Measurements from ENCODE around the gene RPL41. TPM values are rescaled to one million over a fixed set of nuclear protein-coding genes. Genes with fewer than 3 reads are reported as not detected.
A peak's percentile ranks its signal among the peaks of the same experiment; 100 is the strongest.

RPL41 gene
- total RNA-seq, 1 experiment from 2014 or later = 4,637 TPM

- H3K9ac ChIP-seq (ENCODE audit: extremely low read depth, insufficient read length, low read length) = peak within 1 kb of the TSS; percentile 78
- H4K91ac ChIP-seq (ENCODE audit: insufficient read length, low read depth, low read length) = no peak within 1 kb of the TSS
- H3K14ac ChIP-seq (ENCODE audit: insufficient read depth, low read length) = peak within 1 kb of the TSS; percentile 64; the same call in 1 of the 2 replicates
- Mint-ChIP-seq H3K27me3 (ENCODE audit: low read depth) (no peaks in the 10 kb centered on the region; the same call in 1 of the 2 replicates), H3K9me3 (peaks cover 0 to 3% of the 10 kb centered on the region in 2 experiments; a peak in 1 of 5 replicates), H3K36me3 (ENCODE audit: insufficient read depth in 1 of 3, low read depth in 3 of 3) (peaks cover 38 to 81% (median 66%) of the 10 kb centered on the region in 3 experiments), H3K4me3 (peak within 1 kb of the TSS; percentile 95 to 100), H3K27ac (peak within 1 kb of the TSS; percentile 98 to 100 (median 99)), H3K4me1 (peaks cover 22 to 27% of the 10 kb centered on the region in 2 experiments)
- no peak within 1 kb of the TSS for H4K8ac ChIP-seq (replicated peaks; ENCODE audit: insufficient read length, low read depth, low read length)
- no peak within 1 kb of the TSS for H3K56ac ChIP-seq (ENCODE audit: insufficient read length, low read depth, low read length)
- no peak within 1 kb of the TSS for H3K18ac ChIP-seq (ENCODE audit: insufficient read length, low read depth, low read length)
- no peak within 1 kb of the TSS for H2BK15ac ChIP-seq (ENCODE audit: low read depth, low read length)
- WGBS (ENCODE audit: extremely low coverage, insufficient read length, low lambda C conversion rate) = no CpG with 5 or more reads among the region's 60 CpGs
- H3T11ph ChIP-seq (ENCODE audit: low read length) = no peak within 1 kb of the TSS
- H3K4me2 ChIP-seq (ENCODE audit: insufficient read depth, insufficient read length, low read length) = peak within 1 kb of the TSS; percentile 81
- no peaks in the 10 kb centered on the region for H3K27me3 ChIP-seq (ENCODE audit: insufficient read depth, low read length)
- TF ChIP-seq CTCF (conservative IDR thresholded peaks at IDR 0.05) = no peak
- H4K20me1 ChIP-seq (ENCODE audit: control insufficient read depth, insufficient read depth, insufficient read length) = no peaks in the 10 kb centered on the region
- H2BK20ac ChIP-seq (ENCODE audit: low read depth, low read length, poor library complexity, severe bottlenecking) = no peak within 1 kb of the TSS
- H3K27ac ChIP-seq (ENCODE audit: insufficient read length, low read depth, low read length) = no peak within 1 kb of the TSS
- peaks cover 8% of the 10 kb centered on the region; the same call in 1 of the 2 replicates for H3K4me1 ChIP-seq (ENCODE audit: insufficient read depth, low read length)
- H2AK5ac ChIP-seq (ENCODE audit: insufficient read length, low read length) = no peak within 1 kb of the TSS
- DNase-seq = peak; percentile 100
- H3K23me2 ChIP-seq (ENCODE audit: insufficient read length, low read depth, low read length, poor library complexity, severe bottlenecking) = peaks cover 8% of the 10 kb centered on the region
- no peak within 1 kb of the TSS for H4K5ac ChIP-seq (ENCODE audit: insufficient read length, low read depth, low read length)
- no peak within 1 kb of the TSS for H3K23ac ChIP-seq (ENCODE audit: insufficient read length, low read depth, low read length)
- H3K79me2 ChIP-seq (ENCODE audit: insufficient read depth, low read length) = peaks cover 17% of the 10 kb centered on the region; the same call in 1 of the 2 replicates
- H2BK12ac ChIP-seq (ENCODE audit: insufficient read length, low read depth, low read length) = no peak within 1 kb of the TSS
- H2AFZ ChIP-seq (ENCODE audit: low read length) = no peak within 1 kb of the TSS
- no peak within 1 kb of the TSS for H3K4ac ChIP-seq (ENCODE audit: low read depth, low read length)
- no peak within 1 kb of the TSS for H2BK5ac ChIP-seq (ENCODE audit: insufficient read length, low read length)
- H3K79me1 ChIP-seq (ENCODE audit: insufficient read depth, low read depth, low read length, poor library complexity, severe bottlenecking) = no peaks in the 10 kb centered on the region
- no peak within 1 kb of the TSS for H2BK120ac ChIP-seq (ENCODE audit: low read depth, low read length, poor library complexity, severe bottlenecking)
- no peaks in the 10 kb centered on the region for H3K9me3 ChIP-seq (ENCODE audit: control insufficient read depth, low read depth, low read length)
Measured at GRCh38 chr12:56104109-56104814, 12.2 kb upstream of the RPL41 start, which contains the start of gene PA2G4. TSS of gene PA2G4 (plus strand) at chr12:56104559. CDS start at chr12:56104738, 179 bp downstream.
